RWPE1 (cell line): Measurements from ENCODE around the gene RFX3.

Experiments used
- CTCF ChIA-PET: fragments of 350-600 bp; sonication (Branson Sonifier 250); formaldehyde crosslinking; extraction: SDS; loops from one replicate; lab custom pipeline; 2021; lab: Yijun Ruan, JAX
- POLR2A ChIA-PET: fragments of 400-600 bp; formaldehyde crosslinking; extraction: SDS; loops from one replicate; lab custom pipeline; 2020; ENCODE audit warnings: antibody characterized with exemption; ENCODE audit not compliant: low non-redundant PET; lab: Yijun Ruan, JAX
- DNase-seq: peaks from one replicate; pipeline ENCODE4 v3.0.0; 2012; ENCODE audit warnings: low spot score
- H3K27ac ChIP-seq: fragments of 450-650 bp; 2 replicates; pipeline ENCODE4 v1.5.1; 2017
- TF ChIP-seq, protein P1 (sequence below): fragments of 450-650 bp; conservative IDR thresholded peaks from 2 replicates; pipeline ENCODE4 v1.5.1; 2017; ENCODE audit warnings: low read depth, mild to moderate bottlenecking

Gene RFX3

DNA sequence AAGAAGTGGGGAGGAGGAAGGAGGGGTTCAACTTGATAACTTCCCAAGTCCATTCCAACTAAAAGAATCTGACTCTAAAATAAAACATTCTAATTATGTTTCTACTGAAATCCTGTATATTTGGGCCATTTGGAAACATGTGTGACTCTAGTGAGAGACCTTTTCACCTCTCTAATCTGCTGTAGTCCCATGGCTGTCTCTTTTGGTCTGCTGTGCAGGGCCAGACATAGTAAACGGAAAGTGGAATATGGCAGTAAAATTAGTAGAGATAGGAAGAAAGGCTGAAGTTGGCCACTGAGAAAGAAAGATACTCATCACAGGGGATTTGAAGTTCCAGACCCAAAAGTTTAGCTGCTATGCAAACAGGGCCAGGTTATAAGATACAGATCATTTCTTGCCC, 15.9 kb downstream of the RFX3 start:
- DNase-seq: no peak
- POLR2A ChIA-PET: no interaction called here
- TF ChIP-seq, protein P1, sequence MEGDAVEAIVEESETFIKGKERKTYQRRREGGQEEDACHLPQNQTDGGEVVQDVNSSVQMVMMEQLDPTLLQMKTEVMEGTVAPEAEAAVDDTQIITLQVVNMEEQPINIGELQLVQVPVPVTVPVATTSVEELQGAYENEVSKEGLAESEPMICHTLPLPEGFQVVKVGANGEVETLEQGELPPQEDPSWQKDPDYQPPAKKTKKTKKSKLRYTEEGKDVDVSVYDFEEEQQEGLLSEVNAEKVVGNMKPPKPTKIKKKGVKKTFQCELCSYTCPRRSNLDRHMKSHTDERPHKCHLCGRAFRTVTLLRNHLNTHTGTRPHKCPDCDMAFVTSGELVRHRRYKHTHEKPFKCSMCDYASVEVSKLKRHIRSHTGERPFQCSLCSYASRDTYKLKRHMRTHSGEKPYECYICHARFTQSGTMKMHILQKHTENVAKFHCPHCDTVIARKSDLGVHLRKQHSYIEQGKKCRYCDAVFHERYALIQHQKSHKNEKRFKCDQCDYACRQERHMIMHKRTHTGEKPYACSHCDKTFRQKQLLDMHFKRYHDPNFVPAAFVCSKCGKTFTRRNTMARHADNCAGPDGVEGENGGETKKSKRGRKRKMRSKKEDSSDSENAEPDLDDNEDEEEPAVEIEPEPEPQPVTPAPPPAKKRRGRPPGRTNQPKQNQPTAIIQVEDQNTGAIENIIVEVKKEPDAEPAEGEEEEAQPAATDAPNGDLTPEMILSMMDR: no peak
- CTCF ChIA-PET: no interaction called here
- no peak overlapping the region for H3K27ac ChIP-seq

DNA sequence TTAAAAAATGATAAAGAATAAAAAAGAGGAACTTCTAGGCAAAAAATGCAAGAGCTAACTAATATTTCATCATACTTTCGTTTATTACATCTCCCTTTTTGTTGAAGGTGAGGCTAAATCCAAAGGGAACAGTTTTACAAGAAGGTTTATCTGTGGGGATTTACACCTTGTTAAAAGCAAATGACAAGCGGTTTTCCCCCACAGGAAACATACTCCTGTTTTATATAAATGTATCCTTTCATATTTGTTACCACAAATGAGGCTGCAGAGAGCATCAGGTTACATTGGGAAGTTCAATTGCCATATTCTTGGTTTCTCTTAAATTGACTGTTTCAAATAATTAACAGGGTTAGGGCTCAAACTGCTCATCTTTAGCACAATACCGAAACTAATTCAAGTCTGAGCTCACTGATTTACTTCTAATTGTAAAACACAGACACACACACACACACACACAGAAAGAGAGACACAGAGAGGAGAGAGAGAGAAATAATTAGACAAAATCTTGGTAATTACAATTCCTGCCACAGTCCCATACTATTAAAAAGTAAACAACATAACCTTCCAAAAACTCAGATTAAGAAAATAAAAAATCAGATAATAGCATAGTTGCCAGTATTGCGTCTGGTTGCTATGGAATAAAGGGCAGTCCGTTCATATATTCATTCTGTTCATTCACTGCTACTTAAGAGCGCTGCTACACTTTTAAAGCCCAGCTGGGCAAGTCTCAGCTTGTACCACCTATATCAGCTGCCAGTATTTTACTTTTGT, 17.1 kb downstream of the RFX3 start:
- ChIA-PET CTCF (no interaction called here), POLR2A (no interaction called here)
- TF ChIP-seq, protein P1: no peak
- no peak overlapping the region for H3K27ac ChIP-seq
- DNase-seq: no peak

DNA sequence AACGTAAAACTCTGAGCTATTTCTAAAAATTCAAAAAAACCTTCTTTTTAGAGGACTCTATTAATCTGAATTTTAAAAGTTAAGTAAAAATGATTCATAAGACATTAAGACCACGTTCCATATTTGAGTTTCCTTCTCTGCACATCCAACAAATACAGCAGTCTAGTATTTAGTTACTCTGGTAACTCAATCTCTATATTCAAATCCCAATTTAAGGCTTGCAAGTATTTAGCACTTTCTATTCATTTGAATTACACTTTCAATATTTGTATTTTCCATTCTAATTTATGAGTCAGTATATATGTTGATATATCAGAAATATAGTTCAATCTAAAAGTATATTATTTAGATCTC, 17.7 kb downstream of the RFX3 start:
- CTCF ChIA-PET: no interaction called here
- H3K27ac ChIP-seq: no peak overlapping the region
- no peak for DNase-seq
- TF ChIP-seq, protein P1: no peak
- POLR2A ChIA-PET: no interaction called here

DNA sequence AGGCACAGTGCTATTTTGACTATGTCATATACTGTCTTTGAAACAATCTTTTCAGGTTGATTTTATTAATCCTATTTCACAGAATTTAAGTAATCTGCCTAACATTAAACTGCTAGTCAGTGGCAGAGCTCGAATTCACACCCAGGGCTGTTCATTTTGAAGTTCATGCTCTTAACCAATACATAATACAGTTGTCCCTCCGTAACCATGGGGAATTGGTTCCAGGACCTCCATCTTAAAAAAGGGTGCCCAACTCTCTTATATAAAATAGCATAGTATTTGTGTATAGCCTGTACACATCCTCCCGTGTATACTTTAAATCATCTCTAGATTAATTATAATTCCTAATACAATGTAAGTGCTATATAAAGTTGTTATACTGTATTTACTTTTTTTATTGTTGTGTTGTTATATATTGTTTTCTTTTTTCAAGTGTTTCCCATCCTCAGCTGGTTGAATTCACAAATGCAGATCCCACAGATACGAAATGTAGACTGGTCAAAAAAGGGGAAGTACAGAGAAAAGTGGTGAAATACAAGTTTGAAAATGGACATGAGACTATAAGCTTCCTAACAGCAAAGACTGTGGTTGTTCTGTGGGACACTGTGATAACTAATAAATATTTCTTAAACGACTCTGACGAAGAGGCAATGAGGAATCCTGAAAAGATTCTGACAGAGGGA, 18.3 kb downstream of the RFX3 start:
- CTCF ChIA-PET: no interaction called here
- POLR2A ChIA-PET: no interaction called here
- no peak overlapping the region for H3K27ac ChIP-seq
- DNase-seq: no peak
- TF ChIP-seq, protein P1: no peak

DNA sequence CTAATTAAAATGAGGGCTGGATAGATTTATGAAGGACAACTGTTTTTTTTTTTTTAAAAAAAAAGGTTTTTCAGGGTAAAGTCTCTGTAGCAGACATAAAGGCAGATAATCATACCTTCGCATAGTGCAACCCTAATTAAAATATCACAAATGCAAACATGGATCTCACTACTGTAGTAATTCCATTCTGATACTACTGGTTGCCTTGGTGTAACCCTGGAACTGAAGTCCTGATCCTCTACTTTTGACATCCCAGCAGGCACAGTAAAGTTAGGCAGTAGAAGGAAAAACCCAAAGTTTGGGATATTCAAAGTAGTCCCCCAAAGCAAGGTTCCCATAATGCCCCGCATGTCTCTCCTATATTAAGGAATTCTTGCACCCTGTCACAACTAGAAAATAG, 19.6 kb downstream of the RFX3 start:
- TF ChIP-seq, protein P1: no peak
- POLR2A ChIA-PET: no interaction called here
- CTCF ChIA-PET: no interaction called here
- no peak for DNase-seq
- no peak overlapping the region for H3K27ac ChIP-seq

DNA sequence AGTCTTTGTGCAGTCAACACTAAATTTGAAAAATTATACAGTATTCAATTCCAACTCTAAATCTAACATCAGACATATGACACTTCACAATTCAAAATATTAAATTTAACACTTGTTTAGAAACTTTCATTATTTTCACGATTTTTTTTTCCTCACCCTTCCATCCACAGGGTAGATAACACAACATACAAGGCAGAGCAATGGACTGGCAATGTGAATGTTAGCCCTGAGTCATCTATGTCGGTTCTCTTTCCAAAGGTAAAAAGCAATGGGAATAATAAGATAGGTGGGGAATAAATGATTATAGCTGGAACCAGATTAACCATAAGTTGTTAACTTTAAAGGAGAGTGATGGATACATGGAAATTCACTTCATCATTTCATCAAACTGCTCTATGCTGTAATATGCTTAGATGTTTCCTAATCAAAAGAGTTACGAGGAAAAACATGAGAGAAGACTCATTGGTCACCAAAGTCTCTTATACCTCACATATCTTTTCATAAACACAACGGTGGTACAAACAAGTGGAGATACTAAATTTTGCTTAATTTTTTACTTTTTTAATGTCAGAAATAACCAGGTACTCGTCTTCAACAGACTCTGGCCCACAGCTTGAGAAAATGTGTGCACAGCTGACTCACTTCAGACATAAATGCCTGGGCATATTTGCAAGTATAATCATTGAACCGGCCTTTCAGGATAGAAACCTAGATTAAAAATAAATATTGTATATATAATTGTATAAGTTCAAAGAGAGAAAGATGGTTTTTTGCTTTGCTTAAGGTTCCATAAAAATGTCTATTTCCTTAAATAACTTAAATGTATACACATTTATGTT, 23.0 kb downstream of the RFX3 start:
- TF ChIP-seq, protein P1: no peak
- DNase-seq: no peak
- CTCF ChIA-PET: interaction anchor here (0.5 kb wide), 1 partner anchor 35 kb away, joined by 3 read pairs; no protein-coding TSS in a partner anchor
- POLR2A ChIA-PET: no interaction called here
- H3K27ac ChIP-seq: no peak overlapping the region
